ENCODE measurements around the gene DNAJB1.
"Not testable (repeated sequence)": the region's sequence is repeated elsewhere in the genome, so short reads cannot be mapped to it uniquely, and the experiment has no call there.

DNAJB1 gene

DNA sequence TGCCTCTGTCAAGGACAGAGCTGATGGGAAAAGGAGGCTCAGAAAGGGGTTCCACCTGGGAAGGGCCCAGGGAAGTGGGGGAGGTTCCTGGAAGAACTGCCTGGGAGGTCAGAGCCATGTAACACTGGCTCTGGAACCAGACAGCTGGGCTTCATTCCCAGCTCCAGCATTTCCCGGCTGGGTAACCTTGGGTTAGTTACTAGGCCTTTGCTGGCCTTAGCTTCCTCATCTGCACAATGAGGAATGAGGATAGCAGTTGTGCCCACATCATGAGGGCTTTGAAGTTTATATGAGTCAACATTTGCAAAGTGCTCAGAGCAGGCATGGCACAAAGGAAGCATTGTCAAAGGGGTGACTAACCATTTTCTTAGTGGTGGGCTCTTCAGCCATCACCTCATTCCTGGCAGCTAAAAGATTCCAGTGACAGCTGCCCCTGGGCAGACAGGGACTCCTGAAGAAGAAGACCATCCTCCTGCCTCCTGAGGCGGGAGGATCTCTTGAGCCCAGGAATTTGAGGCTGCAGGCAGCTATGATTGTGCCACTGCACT lies 1.7 kb upstream of the DNAJB1 start:
- no peak for DNase-seq

DNA sequence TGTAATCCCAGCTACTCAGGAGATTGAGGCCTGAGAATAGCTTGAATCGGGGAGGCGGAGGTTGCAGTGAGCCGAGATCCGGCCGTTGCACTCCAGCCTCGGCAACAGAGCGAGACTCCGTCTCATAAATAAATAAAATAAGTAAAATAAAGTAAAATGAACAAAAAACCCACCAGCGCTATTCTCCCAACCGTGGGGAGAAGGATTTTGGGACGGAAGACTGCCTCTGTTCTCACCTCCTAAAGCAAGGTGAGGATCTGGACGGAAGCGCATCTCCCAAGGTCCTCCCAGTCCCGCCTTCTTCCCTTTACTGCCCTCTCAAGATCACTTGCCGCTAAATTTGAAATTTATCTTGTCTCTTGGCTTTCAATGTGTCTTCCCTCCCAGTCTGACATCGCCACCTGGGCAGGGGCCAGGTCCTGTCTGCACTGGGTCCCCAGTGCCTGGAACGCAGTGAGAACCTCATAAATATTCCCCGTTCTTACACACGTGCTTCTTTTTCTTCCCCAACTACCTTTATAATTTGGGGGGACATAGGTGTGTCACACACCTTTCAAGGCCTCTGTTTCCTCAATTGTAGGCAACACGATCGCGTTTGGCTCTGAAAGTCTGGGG lies 1.2 kb upstream of the DNAJB1 start:
- DNase-seq = no peak

DNA sequence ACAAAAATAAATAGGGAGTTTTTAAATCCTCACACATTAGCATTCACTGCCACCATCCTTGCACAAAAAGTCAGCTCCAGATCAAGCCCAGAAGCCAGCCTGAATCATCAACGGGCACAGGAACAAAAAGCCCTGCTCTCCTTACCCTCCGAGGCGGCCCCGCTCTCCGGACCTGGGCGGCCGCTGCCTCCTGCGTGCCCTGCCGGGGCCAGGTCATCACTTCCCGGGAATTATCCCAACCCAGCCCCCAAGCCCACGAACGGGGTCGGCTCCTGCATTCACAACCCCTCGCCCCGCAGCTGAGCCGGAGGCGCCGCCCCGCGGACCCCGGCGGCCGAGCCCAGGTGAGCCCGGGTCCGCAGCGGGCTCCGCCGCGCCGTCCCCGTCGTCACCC lies 754 bp downstream of the DNAJB1 start:
- DNase-seq = no peak

DNA sequence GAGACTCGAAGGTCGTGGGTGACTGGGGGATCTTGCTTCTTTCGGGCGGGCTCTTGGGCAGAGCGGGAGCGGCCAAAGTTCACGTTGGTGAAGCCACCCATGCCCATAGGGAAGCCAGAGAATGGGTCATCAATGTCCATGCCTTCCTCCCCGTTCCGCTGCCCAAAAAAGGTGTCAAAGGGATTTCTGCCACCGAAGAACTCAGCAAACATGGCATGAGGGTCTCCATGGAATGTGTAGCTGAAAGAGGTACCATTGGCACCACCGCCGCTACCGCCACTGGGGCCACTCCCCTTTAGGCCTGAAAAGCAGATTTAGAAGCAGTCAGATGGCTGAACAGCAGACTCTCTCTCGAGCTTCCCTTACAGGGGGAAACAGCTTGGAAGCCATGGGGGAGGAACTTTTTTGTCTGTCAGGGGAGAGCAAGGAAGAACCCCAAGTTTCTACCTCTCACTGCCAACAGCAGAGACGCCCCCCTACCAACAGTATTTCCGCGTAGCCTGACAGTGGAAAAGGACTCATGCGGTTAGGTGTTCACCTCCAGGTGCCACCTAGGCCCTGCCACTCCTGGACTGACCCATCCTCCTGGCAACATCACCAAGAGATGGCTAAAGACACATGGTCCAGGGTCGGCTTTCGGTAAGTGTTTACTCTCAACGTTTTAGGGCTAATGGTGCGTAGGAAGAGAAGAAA lies 1.3 kb downstream of the DNAJB1 start:
- peak; percentile 12 to 48 for DNase-seq

DNA sequence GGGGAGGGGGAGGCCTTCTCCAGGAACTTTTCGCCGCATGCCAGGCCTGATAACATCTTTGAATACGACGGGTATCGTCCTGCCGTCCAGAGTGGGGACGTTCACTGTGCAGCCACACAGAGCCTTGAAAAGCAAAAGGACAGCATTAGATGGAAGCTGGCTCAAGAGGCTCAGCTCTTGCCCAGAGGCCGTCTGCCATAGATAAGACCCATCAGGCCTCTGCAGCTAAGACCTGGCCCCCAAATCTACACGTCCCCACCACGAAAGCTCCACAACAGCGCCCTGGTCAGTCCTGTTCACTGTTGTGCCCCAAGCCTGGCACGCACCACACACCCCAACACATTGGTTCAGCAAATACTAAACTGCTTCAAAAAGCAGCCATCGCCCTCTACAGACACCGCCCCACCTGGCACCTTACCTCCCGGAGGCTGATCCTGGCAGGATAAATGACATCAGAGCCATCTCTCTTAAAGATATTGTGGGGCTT lies 2.1 kb downstream of the DNAJB1 start:
- DNase-seq = peak in 1 of 2 donors; percentile 28

DNA sequence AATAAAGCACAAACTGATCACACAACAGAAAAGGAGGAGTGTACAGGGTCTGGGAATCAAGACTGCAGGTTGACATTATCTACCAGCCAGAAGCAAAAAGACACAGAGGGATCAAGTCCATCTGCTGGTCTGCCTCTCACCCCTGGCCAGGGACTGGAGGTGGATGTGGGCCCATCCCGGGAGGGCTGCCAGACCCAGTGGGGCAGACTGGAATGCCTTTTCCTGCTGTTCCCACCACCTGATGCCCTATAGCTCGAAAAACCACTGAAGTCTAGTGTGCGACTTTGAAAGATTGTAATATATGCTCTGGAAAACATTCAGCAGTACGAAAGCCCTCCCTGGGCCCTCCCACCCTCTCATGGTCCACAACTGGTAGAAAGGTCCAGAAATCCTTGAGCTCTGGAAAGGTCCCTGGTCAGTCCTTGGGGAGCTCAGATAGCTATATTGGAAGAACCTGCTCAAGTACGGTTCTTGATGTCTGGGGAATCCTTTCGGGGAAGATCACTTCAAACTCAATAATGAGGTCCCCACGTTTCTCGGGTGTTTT lies 2.6 kb downstream of the DNAJB1 start:
- DNase-seq = peak in 1 of 2 donors; percentile 32

DNA sequence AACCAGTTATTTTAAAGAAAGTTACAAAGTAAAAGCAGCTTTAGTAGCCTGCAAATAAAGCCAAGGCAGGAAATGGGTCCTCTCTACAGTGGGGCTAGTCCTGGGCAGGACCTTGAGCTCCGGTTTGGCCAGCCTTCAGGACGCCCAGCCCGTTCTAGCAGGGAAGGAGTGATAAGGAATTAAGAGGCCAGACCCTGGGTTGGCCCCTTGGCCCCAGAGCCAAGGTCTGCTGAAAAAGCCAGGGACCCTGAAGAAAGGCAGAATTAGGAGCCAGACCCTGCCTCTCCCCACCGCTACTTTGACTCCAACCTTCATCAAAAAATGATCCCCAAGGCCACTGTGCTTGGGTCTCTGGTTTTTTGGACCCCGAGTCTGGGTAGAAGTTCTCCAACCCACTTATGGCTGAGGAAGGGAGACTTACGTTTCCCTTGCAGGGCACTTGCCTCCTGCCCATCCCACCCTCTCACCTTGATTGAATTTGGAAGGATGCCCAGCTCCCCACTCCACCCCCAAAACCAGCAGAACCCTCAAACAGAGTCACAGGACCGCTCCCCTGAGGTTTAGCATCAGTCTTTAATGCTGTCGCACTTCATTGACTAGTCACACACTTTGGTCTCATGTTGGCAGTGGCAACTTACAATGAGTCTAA lies 3.9 kb downstream of the DNAJB1 start:
- DNase-seq = peak; percentile 25 to 38

DNA sequence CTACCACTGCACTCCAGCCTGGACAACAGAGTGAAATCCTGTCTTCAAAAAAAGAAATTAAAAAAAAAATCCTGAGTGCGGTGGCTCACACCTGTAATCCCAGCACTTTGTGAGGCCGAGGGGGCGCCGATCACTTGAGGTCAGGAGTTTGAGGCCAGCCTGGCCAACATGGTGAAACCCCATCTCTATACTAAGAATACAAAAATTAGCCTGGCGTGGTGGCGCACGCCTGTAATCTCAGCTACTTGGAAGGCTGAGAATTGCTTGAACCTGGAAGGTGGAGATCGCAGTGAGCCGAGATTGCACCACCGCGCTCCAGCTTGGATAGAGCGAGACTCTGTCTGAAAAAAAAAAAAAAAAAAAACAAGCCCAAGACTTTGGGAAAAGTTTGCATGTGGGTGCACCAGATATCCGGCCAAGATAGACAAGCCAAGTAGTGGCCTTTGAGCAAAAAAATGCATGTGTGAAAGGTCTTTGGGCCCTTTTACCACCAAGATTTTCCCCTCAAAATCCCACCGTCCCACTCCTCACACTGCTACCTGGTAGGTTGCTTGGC lies 5.7 kb downstream of the DNAJB1 start:
- DNase-seq = peak in 1 of 2 donors; percentile 18

DNA sequence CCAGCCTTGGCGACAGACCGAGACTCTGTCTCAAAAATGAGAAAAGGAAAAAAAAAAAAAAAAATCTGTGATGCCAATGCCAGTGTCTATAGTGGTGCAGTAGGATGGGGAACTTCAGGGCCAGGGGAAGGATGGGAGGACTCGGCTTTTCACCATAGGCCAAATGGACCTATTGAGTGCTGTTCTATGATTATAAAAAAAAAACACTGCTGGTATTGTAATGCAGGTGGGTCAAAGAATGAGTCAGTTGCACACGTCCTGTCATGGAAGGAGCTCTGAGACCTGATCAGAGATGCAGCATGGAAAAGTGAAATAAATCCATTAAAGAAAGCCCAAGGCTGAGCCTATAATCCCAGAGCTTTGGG lies 7.0 kb downstream of the DNAJB1 start:
- DNase-seq = peak in 1 of 2 donors; percentile 32

DNA sequence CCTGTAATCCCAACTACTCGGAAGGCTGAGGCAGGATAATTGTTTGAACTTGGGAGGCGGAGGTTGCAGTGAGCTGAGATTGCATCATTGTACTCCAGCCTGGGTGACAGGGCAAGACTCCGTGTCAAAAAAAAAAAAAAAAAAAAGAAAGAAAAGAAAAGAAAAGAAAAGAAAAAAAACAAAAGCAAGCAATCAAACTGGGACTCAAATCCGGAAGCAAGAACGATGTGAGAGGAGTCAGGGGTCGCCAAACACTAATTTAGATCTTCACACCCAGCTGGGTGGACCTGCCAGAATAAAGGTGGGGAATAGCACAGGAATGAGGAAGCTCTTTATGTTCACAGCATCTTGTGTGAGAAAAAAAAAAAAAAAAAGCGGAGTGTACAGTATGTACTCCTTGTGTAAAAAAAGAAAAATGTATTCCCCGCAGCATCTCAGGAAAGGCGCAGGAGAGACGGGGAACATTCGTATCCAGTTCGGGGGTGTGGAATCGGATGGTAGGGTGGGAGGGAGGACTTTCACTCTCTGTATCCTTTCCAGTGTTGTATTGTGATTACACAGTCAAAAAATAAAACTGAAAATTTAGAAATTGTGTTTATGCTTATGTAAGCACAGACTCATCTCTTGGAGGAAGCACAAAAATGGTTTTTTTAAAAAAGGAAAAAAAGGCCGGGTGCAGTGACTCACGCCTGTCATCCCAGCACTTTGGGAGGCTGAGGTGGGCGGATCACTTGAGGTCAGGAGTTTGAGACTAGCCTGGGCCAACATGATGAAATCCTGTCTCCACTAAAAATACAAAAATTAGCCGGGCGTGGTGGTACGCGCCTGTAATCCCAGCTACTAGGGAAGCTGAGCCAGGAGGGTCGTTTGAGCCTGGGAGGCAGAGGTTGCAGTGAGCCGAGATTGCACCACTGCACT lies 7.6 kb downstream of the DNAJB1 start:
- DNase-seq = peak; percentile 31 to 44

DNA sequence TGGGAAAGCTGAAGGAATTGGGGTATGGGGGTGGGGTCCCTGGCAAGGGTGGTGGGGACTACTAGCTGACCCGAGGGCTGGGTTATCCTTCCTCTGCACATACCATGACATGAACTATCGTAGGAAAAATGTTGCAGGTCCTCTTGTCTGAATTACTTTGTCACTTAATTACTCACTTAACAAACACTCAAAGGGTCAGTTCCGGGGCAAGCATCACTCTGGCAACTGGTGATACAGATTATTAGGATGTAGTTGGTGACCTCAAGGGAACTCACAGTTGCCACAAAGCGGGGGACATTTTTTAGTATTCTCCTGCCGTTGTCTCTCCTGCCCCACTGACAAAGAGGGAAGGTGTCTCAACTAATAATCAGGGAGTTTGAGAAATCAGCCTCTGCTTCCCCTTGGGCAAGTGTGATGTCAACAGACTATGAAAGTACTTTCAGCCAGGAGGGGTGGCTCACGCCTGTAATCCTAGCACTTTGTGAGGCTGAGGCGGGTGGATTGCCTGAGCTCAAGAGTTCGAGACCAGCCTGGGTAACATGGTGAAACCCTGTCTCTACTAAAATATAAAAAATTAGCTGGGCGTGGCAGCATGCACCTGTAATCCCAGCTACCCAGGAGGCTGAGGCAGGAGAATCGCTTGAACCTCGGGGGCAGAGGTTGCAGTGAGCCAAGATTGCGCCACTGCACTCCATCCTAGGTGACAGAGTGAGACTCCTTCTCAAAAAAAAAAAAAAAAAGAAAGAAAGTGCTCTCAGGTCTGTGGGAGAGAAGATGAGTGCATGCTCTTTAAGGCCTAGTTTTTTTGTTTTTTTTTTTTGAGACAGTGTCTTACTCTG lies 10.3 kb downstream of the DNAJB1 start:
- peak; percentile 26 to 29 for DNase-seq

DNA sequence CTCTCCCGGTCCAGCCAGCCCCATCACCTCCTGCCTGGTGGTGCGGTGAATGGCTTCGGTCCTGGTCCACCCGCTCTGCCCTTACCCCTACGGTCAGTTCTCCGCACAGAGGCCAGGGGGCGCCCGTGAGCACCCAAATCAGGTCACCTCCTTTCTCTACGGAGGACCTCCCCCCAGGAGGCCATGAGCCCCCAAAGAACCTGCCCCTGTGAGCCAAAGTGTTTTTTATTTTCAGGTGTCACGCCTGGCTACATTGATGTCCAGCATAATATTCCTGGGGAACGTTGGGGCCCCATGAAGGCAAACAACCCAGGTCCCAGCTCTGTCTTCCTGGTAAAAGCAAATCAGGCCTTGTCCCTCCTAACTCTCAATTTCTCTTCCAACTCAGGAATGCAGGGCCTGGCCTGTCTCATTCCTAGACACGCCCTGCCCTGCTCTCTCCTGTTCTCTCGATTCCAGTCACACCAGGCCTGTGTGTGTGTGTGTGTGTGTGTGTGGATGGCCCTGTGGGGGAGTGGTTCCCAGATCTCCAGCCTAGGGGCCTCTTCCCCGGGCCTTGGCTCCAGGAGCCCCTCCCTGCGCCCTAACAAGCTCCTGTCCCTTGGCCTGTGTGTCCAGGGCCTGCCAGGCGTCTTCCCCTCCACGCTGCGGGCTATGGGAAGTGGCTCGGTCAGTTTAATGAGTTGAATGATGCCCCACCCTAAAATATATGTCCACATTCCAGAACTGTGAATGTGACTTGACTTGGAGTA lies 12.5 kb downstream of the DNAJB1 start:
- DNase-seq = peak; percentile 73 to 82

DNA sequence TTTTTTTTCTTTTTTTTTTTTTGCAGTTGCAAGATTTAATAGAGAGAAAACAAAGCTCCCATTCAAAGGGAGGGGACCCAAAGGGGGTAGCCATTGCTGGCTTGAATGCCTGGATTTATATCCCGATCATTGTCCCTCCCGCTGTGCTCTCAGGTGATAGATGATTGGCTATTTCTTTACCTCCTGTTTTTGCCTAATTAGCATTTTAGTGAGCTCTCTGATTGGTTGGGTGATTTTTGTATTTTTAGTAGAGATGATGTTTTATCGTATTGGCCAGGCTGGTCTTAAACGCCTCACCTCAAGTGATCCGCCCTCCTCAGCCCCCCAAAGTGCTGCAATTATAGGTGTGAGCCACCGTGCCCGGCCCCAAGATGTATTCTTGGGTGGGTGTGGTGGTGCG lies 13.6 kb downstream of the DNAJB1 start:
- not testable (repeated sequence) for DNase-seq

DNA sequence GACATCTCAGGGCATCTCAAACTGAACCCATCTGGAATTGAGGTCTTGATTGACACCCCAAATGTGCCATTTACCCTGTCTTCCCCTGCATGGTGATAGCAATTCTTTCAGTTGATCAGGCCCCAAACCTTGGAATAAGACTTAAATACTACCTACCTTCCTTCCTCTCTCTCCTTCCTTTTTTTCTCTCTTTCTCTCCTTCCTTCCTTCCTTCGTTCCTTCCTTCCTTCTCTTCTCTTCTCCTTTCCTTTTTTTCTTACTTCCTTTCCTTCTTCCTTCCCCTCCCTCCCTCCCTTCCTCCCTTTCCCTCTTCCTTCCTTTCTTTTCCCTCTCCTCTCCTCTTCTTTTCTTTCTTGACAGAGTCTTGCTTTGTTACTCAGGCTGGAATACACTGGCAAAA lies 14.9 kb downstream of the DNAJB1 start:
- DNase-seq = no peak

DNA sequence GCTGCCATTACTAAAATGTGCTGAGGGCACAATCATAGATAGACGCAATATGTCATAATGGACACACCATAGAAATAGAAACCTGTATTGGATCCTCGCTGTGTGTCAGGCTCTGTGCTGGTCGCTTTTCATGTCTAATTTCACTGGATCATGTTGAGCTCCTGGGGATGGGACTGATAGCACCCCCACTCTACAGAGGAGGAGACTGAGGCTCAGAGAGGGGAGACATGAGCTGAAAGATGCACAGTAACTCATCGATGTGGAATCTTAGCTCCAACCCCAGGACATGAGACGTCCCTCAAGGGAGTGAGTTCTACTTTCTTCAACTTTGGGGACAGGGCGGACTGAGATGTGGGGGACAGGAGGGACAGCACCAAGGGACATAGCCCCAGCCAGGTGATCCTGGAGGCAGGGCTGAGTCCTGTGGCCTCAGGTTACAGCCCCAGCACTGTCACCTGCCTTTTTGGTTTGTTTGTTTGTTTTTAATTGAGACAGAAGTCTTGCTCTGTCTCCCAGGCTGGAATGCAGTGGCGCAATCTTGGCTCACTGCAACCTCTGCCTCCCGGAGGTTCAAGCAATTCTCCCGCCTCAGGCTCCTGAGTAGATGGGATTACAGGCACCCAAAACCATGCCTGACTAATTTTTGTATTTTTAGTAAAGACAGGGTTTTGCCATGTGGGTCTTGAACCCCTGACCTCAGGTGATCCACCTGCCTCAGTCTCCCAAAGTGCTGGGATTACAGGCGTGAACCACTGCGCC lies 15.7 kb downstream of the DNAJB1 start:
- DNase-seq = no peak

DNA sequence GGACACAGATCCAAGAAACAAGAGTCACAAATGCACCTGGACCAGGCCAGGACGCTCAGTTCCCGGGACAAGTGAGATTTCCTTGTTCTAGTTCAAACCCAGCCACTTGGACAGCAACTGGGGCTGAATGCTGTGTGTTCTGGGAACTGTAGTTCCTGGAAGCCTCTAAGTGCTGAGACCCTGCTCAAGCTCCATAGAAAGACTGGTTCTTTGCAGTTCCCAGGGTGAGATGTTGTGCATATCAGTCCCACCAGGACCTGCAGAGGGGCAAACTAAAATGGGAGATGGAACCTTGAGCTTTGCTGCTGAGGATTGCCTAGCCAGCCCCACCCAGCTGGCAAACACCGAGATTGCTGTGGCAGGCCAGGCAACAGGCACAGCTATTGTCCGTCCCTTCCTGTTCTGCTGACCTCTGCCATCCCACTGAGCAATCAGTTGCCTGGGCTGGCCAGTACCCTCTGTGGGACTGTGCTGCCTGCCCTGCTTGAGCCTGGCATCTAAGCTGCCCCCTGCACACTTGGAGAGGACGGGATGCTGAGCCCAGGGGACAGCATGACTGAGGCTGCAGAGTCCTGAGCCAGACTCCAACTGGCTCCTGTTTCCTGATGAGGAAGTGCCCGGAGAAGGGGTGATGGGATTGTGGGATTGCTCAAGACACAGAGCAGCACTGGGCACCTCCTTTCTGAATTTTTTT lies 20.8 kb downstream of the DNAJB1 start:
- no peak for DNase-seq

DNA sequence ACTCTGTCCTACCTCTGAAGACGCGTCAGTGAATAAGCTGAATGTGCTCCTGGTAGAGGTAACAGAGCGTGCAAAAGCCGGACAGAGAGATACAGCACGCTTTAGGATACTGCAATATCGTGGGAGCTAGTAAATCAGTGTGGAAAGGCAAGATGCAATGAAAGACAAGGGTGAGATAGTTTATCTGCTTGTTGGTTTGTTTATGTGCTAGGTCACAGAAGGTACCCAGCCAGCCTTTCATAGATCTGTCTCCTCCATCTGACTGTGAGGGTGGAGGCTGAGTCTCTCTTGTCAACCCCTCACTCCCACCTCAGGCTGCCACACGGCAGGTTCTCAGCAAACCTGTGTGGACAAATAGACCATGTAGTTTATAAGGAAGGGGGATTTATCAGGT lies 21.4 kb downstream of the DNAJB1 start:
- no peak for DNase-seq

DNA sequence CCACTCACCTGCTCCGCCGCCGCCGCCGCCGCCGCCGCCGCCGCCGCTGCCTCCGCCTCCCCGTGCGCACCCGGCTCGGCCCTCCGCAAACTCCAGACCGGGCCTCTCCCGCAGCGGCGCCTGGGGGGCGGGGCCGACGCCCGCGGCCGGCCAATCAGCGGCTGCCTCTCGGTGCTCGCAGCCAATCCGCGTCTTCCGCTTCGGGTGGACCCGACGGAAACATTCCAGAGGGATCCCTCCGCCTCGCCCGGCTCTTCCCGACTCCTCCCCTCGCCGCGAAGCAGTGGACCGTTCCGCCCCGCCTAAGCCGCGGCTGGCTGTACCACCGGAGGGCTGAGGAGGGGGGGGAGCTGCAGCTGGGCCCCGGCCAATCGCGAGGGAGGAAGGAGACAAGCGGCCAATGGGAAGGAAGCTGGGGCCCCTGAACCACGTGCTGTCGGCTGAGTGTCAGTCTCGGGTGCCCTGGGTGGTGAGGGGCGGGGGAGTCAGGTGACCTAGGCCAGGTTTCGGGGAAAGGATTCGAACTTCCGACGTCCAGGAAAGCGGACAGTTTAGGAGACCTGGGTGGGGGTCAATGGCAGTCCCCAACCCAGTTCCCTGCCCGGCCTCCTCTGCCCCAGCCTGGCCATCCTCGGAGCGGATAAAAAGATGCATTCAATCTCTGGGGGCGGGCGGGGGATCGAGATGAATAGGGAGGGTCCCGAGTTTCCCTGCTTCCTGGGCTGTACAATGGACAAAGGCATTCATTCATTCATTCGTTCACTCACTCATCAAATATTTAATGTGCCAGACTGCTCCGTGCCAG lies 22.0 kb downstream of the DNAJB1 start, which contains the start of gene GIPC1:
Gene GIPC1, minus strand, starts transcription at position 99 of the 805 bp plus-strand sequence. CDS start 13,151 bp downstream, outside the sequence.
- peak; percentile 78 to 88 for DNase-seq

Data from CD4-positive, alpha-beta T cell treated with Interferon alpha-2 for 1 hour (primary cell).